Kidney (tissue), 14 donors: ENCODE results near the gene MACROD2. TPM values are rescaled to one million over a fixed set of nuclear protein-coding genes. Genes with fewer than 3 reads are reported as not detected.

Experiments
- DNase-seq, 5 donors: peaks; one replicate each; pipeline ENCODE4 v3.0.0-alpha.2; 2013 to 2020
- FAIRE-seq: peaks from 2 replicates; lab custom pipeline; 2012; peaks lifted over from hg19 to GRCh38; lab: Jason Lieb, UNC
- H3K27ac ChIP-seq, 2 donors: one replicate each; pipeline ENCODE4 v1.7.0; 2013; ENCODE audit warnings: low read depth in 2 of 2, low read length in 2 of 2, inconsistent platforms in 1 of 2
- H3K27me3 ChIP-seq: one replicate; pipeline ENCODE4 v1.7.1; 2013; ENCODE audit warnings: low read length, inconsistent platforms; ENCODE audit not compliant: control insufficient read depth, insufficient read depth
- H3K36me3 ChIP-seq, 3 donors: one replicate each; pipeline versions ENCODE4 v1.7.0 to v1.7.1; 2013; ENCODE audit warnings: low read length in 3 of 3, control low read depth in 1 of 3, inconsistent platforms in 1 of 3; ENCODE audit not compliant: insufficient read depth in 3 of 3, control insufficient read depth in 2 of 3
- H3K4me1 ChIP-seq, 3 donors: one replicate each; pipeline versions ENCODE4 v1.7.0 to v1.7.1; 2013; ENCODE audit warnings: low read length in 3 of 3, inconsistent platforms in 1 of 3, low read depth in 1 of 3; ENCODE audit not compliant: control insufficient read depth in 2 of 3, insufficient read depth in 2 of 3
- H3K4me3 ChIP-seq, 3 donors: one replicate each; pipeline versions ENCODE4 v1.7.0 to v1.8.1; 2013; ENCODE audit warnings: low read length in 3 of 3, control low read depth in 1 of 3, inconsistent platforms in 1 of 3
- H3K9ac ChIP-seq, 3 donors: one replicate each; pipeline versions ENCODE4 v1.7.0 to v1.7.1; 2013; ENCODE audit warnings: low read length in 3 of 3, control low read depth in 1 of 3, inconsistent platforms in 1 of 3
- H3K9me3 ChIP-seq, 3 donors: one replicate each; pipeline versions ENCODE4 v1.7.0 to v1.7.1; 2013; ENCODE audit warnings: low read length in 3 of 3, control low read depth in 1 of 3, inconsistent platforms in 1 of 3; ENCODE audit not compliant: control insufficient read depth in 2 of 3, insufficient read depth in 1 of 3
- CTCF ChIP-seq: IDR thresholded peaks from 3 replicates; pipeline ENCODE4 v1.5.1; 2012; ENCODE audit warnings: mild to moderate bottlenecking, moderate library complexity, borderline replicate concordance; ENCODE audit not compliant: insufficient read depth; ENCODE audit errors: extremely low read depth
- intact Hi-C: fragments of 100-400 bp; cut with DNase I; formaldehyde crosslinking; loops from one replicate; pipeline ENCODE4 v1.11.1; 2022
- polyA plus RNA-seq: library from polyadenylated mRNA; stranded (reverse); fragments of 350-450 nt; fragmentation: Illumina TruSeq; extraction: RNeasy Lipid Tissue Mini Kit (QIAGEN cat#74804); gene quantifications from one replicate; pipeline ENCODE4 v1.2.3, GENCODE V29; 2014; ENCODE audit warnings: low read depth, low replicate concordance; ENCODE audit not compliant: insufficient read depth
- total RNA-seq: library from RNA; stranded (reverse); fragmentation: NEBNext Ultra II Directional; extraction: Animal tissue kit (Norgen Biotek cat#: 25700); gene quantifications from one replicate; pipeline ENCODE4 v1.2.1, GENCODE V29; 2021
- donor health status: control.
- donor health status: control.
- donor health status: control.
- donor health status: control.
- donor health status: control.
- donor health status: DM: yes; HTN: yes; CAD: no.
- donor health status: Normal renal cell carcinoma (clear cell type).

The MACROD2 gene
- total and polyA plus RNA-seq, 2 donors from 2014 or later, result 3.0 to 10.0 TPM

DNA sequence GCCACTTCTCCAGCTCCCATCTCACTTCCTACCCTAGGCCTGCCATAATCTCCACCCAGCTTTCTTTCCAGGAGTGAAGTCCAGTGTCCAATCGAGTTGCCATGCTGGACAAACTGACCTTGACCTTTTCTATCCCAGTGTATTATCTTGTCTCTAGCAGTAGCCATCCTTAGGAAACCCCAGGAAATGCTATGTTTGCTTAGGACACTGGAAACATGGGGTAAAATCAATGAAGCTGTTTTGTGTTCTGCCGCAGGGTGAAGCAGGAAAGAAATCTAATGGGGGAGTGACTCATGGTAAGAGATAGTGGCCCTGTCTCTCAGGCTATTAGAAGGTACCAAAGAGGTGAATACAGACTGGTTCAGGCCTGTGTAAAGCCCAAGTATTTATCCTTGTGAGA lies 1452.2 kb downstream of the MACROD2 start:
- no peaks in the 10 kb centered on the region for H3K36me3 ChIP-seq
- FAIRE-seq (no peak), DNase-seq (no peak)
- no peak overlapping the region for H3K9ac ChIP-seq
- H3K9me3 ChIP-seq, result no peaks in the 10 kb centered on the region
- no peak overlapping the region for H3K27ac ChIP-seq
- H3K4me1 ChIP-seq, result peaks cover 2 to 5% (median 4%) of the 10 kb centered on the region in 3 donors
- no peak overlapping the region for H3K4me3 ChIP-seq
- H3K27me3 ChIP-seq, result no peaks in the 10 kb centered on the region
- no peak for TF ChIP-seq CTCF
- intact Hi-C loops, result no loop called here

GRCh38 chr20:15449061-15449460 lies 1453.7 kb downstream of the MACROD2 start:
- Histone ChIP-seq H3K4me3 (no peak overlapping the region), H3K4me1 (peaks cover 2 to 5% (median 4%) of the 10 kb centered on the region in 3 donors), H3K36me3 (no peaks in the 10 kb centered on the region), H3K9ac (no peak overlapping the region), H3K27ac (no peak overlapping the region), H3K27me3 (no peaks in the 10 kb centered on the region), H3K9me3 (no peaks in the 10 kb centered on the region)
- no peak for FAIRE-seq
- intact Hi-C loops, result no loop called here
- DNase-seq, result no peak
- no peak for TF ChIP-seq CTCF

DNA sequence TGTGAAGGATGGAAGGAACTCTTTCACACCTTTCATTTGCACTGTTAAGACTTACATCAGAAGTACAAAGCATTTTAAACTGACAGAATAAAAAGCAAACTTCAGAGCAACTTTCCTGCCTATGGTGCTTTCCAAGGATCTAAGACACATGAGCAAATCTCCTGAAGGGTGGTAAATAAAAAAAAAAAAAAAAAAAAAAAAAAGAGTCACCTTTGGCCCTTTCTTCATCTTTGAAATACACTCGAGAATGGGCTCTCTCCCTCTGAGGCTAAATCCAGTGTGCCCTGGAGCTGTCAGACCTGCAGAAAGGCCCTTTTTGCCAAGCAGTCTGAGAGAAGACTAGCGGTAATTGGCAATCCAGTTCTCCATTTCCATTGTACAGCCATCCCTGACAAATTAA lies 1455.9 kb downstream of the MACROD2 start:
- Histone ChIP-seq H3K4me3 (no peak overlapping the region), H3K4me1 (peaks cover 0 to 3% (median 2%) of the 10 kb centered on the region in 3 donors), H3K27ac (no peak overlapping the region), H3K9ac (no peak overlapping the region), H3K36me3 (no peaks in the 10 kb centered on the region), H3K9me3 (no peaks in the 10 kb centered on the region), H3K27me3 (no peaks in the 10 kb centered on the region)
- intact Hi-C loops, result no loop called here
- no peak for FAIRE-seq
- TF ChIP-seq CTCF, result no peak
- DNase-seq, result no peak

DNA sequence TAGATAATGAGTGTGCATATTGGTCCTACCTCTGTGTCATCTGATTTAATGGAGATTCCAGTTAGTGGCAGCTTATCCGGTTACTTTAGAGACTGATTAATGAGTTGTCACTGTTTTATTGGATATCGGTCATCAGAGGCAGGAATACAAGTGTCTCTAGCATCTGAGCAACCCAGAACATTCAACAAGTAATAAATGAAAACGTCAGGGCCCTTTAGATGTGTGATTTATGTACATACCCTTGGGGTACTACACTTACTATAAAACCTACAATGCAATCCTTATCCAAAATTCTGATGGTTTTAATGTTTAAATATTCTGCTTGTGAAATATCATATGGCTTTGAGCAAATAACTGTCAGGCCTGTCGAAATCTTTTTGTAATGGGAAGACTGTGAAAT lies 1460.0 kb downstream of the MACROD2 start:
- intact Hi-C loops, result no loop called here
- Histone ChIP-seq H3K36me3 (no peaks in the 10 kb centered on the region), H3K27me3 (no peaks in the 10 kb centered on the region), H3K9me3 (no peaks in the 10 kb centered on the region), H3K4me3 (no peak overlapping the region), H3K4me1 (no peaks in the 10 kb centered on the region), H3K27ac (no peak overlapping the region), H3K9ac (no peak overlapping the region)
- FAIRE-seq (no peak), DNase-seq (peak in 1 of 5 donors; percentile 24)
- no peak for TF ChIP-seq CTCF
